Spleen (tissue), 13 donors: Measurements from ENCODE around the gene ZNF275. TPM values are rescaled to one million over a fixed set of nuclear protein-coding genes. Genes with fewer than 3 reads are reported as not detected.
A peak's percentile ranks its signal among the peaks of the same experiment; 100 is the strongest.
"Not testable (repeated sequence)": the region's sequence is repeated elsewhere in the genome, so short reads cannot be mapped to it uniquely, and the experiment has no call there.

ENCODE experiments used
- DNase-seq: peaks from one replicate; pipeline ENCODE4 v3.0.0-alpha.2; 2020
- H3K27ac ChIP-seq, 8 donors: fragments of 200-600 bp; sonication (generic) in 7 of 8; 1 replicate in 4 of 8; 2 replicates in 4 of 8; pipeline versions ENCODE4 v1.5.0 to v1.8.0; 2016 to 2021; ENCODE audit warnings: inconsistent platforms in 4 of 8, mild to moderate bottlenecking in 4 of 8, moderate library complexity in 1 of 8
- H3K27me3 ChIP-seq, 7 donors: fragments of 200-600 bp; sonication (generic) in 6 of 7; replicated peaks in 1 of 7; 1 replicate in 4 of 7; 2 replicates in 3 of 7; pipeline versions ENCODE4 v1.5.0 to v1.8.0; 2016 to 2021; ENCODE audit warnings: inconsistent platforms in 3 of 7, mild to moderate bottlenecking in 1 of 7
- H3K36me3 ChIP-seq, 6 donors: fragments of 200-600 bp; sonication (generic) in 5 of 6; 1 replicate in 4 of 6; 2 replicates in 2 of 6; pipeline versions ENCODE4 v1.5.0 to v1.8.0; 2016 to 2021; ENCODE audit warnings: inconsistent platforms in 2 of 6
- H3K4me1 ChIP-seq, 6 donors: fragments of 200-600 bp; sonication (generic) in 5 of 6; 1 replicate in 3 of 6; 2 replicates in 3 of 6; pipeline versions ENCODE4 v1.5.0 to v1.8.0; 2016 to 2021; ENCODE audit warnings: inconsistent platforms in 3 of 6
- H3K4me3 ChIP-seq, 8 donors: fragments of 200-600 bp; sonication (generic) in 7 of 8; 1 replicate in 4 of 8; 2 replicates in 4 of 8; pipeline versions ENCODE4 v1.5.0 to v1.8.0; 2016 to 2021; ENCODE audit warnings: inconsistent platforms in 4 of 8, mild to moderate bottlenecking in 4 of 8, moderate library complexity in 2 of 8
- H3K9me3 ChIP-seq, 8 donors: fragments of 200-600 bp; sonication (generic) in 7 of 8; 1 replicate in 4 of 8; 2 replicates in 4 of 8; pipeline versions ENCODE4 v1.5.0 to v1.8.0; 2016 to 2021; ENCODE audit warnings: inconsistent platforms in 4 of 8
- CTCF ChIP-seq, 11 experiments: fragments of 200-600 bp in 7 of 11; fragments of 450-650 bp in 4 of 11; sonication (generic) in 4 of 11; IDR thresholded peaks in 8 of 11; conservative IDR thresholded peaks in 3 of 11; 1 replicate in 7 of 11; 2 replicates in 4 of 11; pipeline versions ENCODE4 v1.4.0 to v1.8.0; 2016 to 2021; ENCODE audit warnings: antibody characterized with exemption in 11 of 11, inconsistent platforms in 4 of 11, mild to moderate bottlenecking in 1 of 11
- POLR2A ChIP-seq, 3 donors: fragments of 450-650 bp; IDR thresholded peaks; one replicate each; pipeline ENCODE4 v1.5.1; 2017; ENCODE audit warnings: antibody characterized with exemption in 3 of 3, mild to moderate bottlenecking in 1 of 3
- POLR2AphosphoS5 ChIP-seq, 3 donors: sonication (generic); formaldehyde crosslinking; IDR thresholded peaks; one replicate each; pipeline ENCODE4 v1.5.1; 2017; ENCODE audit warnings: antibody characterized with exemption in 3 of 3
- WGBS, 5 donors: extraction: QIAGEN DNeasy Blood & Tissue Kit in 3 of 5; methylation state at CpG; one replicate each; pipeline versions ENCODE4 v1.1.5 to v1.1.7; 2013 to 2018; 5-methylcytosine and 5-hydroxymethylcytosine counted together
- intact Hi-C: fragments of 100-400 bp; cut with DNase I; formaldehyde crosslinking; loops from one replicate; pipeline ENCODE4 v1.15.0; 2023; ENCODE audit warnings: low total_unique reads
- long read RNA-seq, 2 donors: transcript quantifications; one replicate each; lab custom pipeline, GENCODE V29; 2026
- polyA plus RNA-seq, 3 donors: library from polyadenylated mRNA; stranded (reverse); fragments of 200-250 nt; gene quantifications; one replicate each; pipeline ENCODE4 v1.2.1, GENCODE V29; 2013
- total RNA-seq, 7 donors: library from RNA; depleted of rRNA in 3 of 7; stranded (reverse); fragments of >200 nt in 3 of 7; fragmentation: NEBNext Ultra II Directional in 4 of 7; extraction: Animal tissue kit (Norgen Biotek cat#: 25700) in 4 of 7; gene quantifications; one replicate each; pipeline versions ENCODE4 v1.1.0 to v1.2.1, GENCODE V29; 2016 to 2021
- donor health status: healthy with polysubstance abuse.
- donor health status: DM: no; HTN: no; CAD: no; lungs with moderate emphysema.
- donor health status: DM: no; HTN: no; CAD: no.
- donor health status: Bipolar disorder and iron deficiency.
- donor health status: healthy.
- donor health status: DM: no; HTN: no; CAD: no.
- donor health status: DM: yes; HTN: yes; CAD: no.

ZNF275 gene
- 10 to 100 TPM; 15.2 to 33.8 (median 29.3) TPM for total RNA-seq
- polyA plus RNA-seq, result 1 to 10 TPM; 2.9 to 5.2 (median 5.2) TPM
- long read RNA-seq, donor 1, full-length matches to known transcripts, result 4 of 4 reads
- long read RNA-seq, donor 1, partial matches to known transcripts, result 0 of 4 reads
- long read RNA-seq, donor 1, other reads (novel, unspliced or antisense), result 0 of 4 reads
- long read RNA-seq, donor 2, partial matches to known transcripts, result 0 of 1 reads
- long read RNA-seq, donor 2, other reads (novel, unspliced or antisense), result 0 of 1 reads

GRCh38 chrX:153333821-153334653 lies at the start of gene ZNF275:
TSS of gene ZNF275 (plus strand) at chrX:153334153. CDS start at chrX:153336680, 2,527 bp downstream.
- H3K27me3 ChIP-seq, result peaks cover 0 to 6% (median 0%) of the 10 kb centered on the region in 7 donors
- peaks cover 0 to 12% (median 2%) of the 10 kb centered on the region in 6 donors for H3K36me3 ChIP-seq
- TF ChIP-seq POLR2AphosphoS5 (IDR thresholded peaks at IDR 0.05), result peak; percentile 86 to 89 (median 89)
- peak in 1 of 3 donors; percentile 68 for TF ChIP-seq POLR2A (IDR thresholded peaks at IDR 0.05)
- no peak for TF ChIP-seq CTCF (IDR thresholded peaks at IDR 0.05 in 8 of 11, conservative IDR thresholded peaks at IDR 0.05 in 3 of 11)
- H3K4me3 ChIP-seq, result peak within 1 kb of the TSS; percentile 39 to 81 (median 52)
- WGBS, 5 donors, result 0 to 44% (median 1%) methylated on average over 44 to 86 of the region's 86 CpGs
- intact Hi-C loops, result no loop called here
- peak; percentile 93 for DNase-seq
- peaks cover 0 to 43% (median 20%) of the 10 kb centered on the region in 6 donors for H3K4me1 ChIP-seq
- H3K9me3 ChIP-seq, result no peaks in the 10 kb centered on the region
- H3K27ac ChIP-seq, result peak within 1 kb of the TSS; percentile 41 to 86 (median 76)

GRCh38 chrX:153285678-153286077 lies 48.3 kb upstream of the ZNF275 start:
- WGBS, 5 donors, result no CpG with 5 or more reads among the region's 8 CpGs
- H3K4me1 ChIP-seq, intact Hi-C loops, H3K27me3 ChIP-seq, H3K4me3 ChIP-seq, H3K36me3 ChIP-seq, H3K9me3 ChIP-seq, DNase-seq, H3K27ac ChIP-seq: not testable (repeated sequence)

GRCh38 chrX:153288807-153289206 lies 45.1 kb upstream of the ZNF275 start:
- no CpG with 5 or more reads among the region's 2 CpGs for WGBS, 5 donors
- intact Hi-C loops, H3K4me3 ChIP-seq, H3K27ac ChIP-seq, H3K27me3 ChIP-seq, H3K9me3 ChIP-seq, H3K4me1 ChIP-seq, DNase-seq, H3K36me3 ChIP-seq: not testable (repeated sequence)

GRCh38 chrX:153293485-153294071 lies 40.4 kb upstream of the ZNF275 start:
- H3K4me1 ChIP-seq, H3K27ac ChIP-seq, DNase-seq, H3K27me3 ChIP-seq, H3K36me3 ChIP-seq, H3K4me3 ChIP-seq, intact Hi-C loops, H3K9me3 ChIP-seq: not testable (repeated sequence)
- 41 to 60% (median 51%) methylated on average over 3 to 4 of the region's 8 CpGs for WGBS, 5 donors

- DNase-seq, result no peak
These were observed 36.6 kb upstream of the ZNF275 start for GRCh38 chrX:153297376-153297775.

More at GRCh38 chrX:153297376-153297775, 36.6 kb upstream of the ZNF275 start:
- Histone ChIP-seq H3K27ac (no peak overlapping the region), H3K4me3 (no peak overlapping the region), H3K36me3 (no peaks in the 10 kb centered on the region), H3K9me3 (no peaks in the 10 kb centered on the region), H3K4me1 (no peaks in the 10 kb centered on the region), H3K27me3 (peaks cover 0 to 7% (median 0%) of the 10 kb centered on the region in 7 donors)
- WGBS, 5 donors, result 38 to 63% (median 48%) methylated on average over 1 of the region's 1 CpG
- no peak for TF ChIP-seq CTCF (IDR thresholded peaks at IDR 0.05 in 8 of 11, conservative IDR thresholded peaks at IDR 0.05 in 3 of 11)
- no peak for TF ChIP-seq POLR2A (IDR thresholded peaks at IDR 0.05)
- no peak for TF ChIP-seq POLR2AphosphoS5 (IDR thresholded peaks at IDR 0.05)
- intact Hi-C loops, result no loop called here
